Vagina (tissue), 2 donors: ENCODE measurements around the gene ANKRD33. TPM values are rescaled to one million over a fixed set of nuclear protein-coding genes. Genes with fewer than 3 reads are reported as not detected.
A peak's percentile ranks its signal among the peaks of the same experiment; 100 is the strongest.

ENCODE experiments used
- DNase-seq, 2 donors: peaks; one replicate each; pipeline ENCODE4 v3.0.0-alpha.2; 2017; ENCODE audit errors: extremely low spot score in 2 of 2
- H3K27ac ChIP-seq: fragments of 200-600 bp; sonication (generic); one replicate; pipeline ENCODE4 v1.5.1; 2019
- H3K27me3 ChIP-seq: fragments of 200-600 bp; sonication (generic); one replicate; pipeline ENCODE4 v1.5.1; 2019
- H3K36me3 ChIP-seq, 2 donors: fragments of 200-600 bp; sonication (generic); one replicate each; pipeline ENCODE4 v1.5.1; 2017 to 2019
- H3K4me1 ChIP-seq: fragments of 200-600 bp; sonication (generic); one replicate; pipeline ENCODE4 v1.5.1; 2019
- H3K4me3 ChIP-seq, 2 donors: fragments of 200-600 bp; sonication (generic); 1 replicate in 1 of 2; 2 replicates in 1 of 2; pipeline ENCODE4 v1.5.1; 2016 to 2019
- H3K9me3 ChIP-seq: fragments of 200-600 bp; sonication (generic); one replicate; pipeline ENCODE4 v1.5.1; 2019
- POLR2A ChIP-seq, 2 donors: fragments of 450-650 bp; IDR thresholded peaks; one replicate each; pipeline ENCODE4 v1.6.1; 2017; ENCODE audit warnings: antibody characterized with exemption in 2 of 2, mild to moderate bottlenecking in 2 of 2, moderate library complexity in 2 of 2
- POLR2AphosphoS5 ChIP-seq, 2 donors: sonication (generic); formaldehyde crosslinking; IDR thresholded peaks; one replicate each; pipeline ENCODE4 v1.9.0; 2017; ENCODE audit warnings: antibody characterized with exemption in 2 of 2, mild to moderate bottlenecking in 2 of 2, low read depth in 1 of 2; ENCODE audit not compliant: insufficient read depth in 1 of 2
- intact Hi-C: fragments of 100-400 bp; cut with DNase I; formaldehyde crosslinking; loops from one replicate; pipeline ENCODE4 v1.15.1; 2023
- total RNA-seq: library from RNA; depleted of rRNA; stranded (reverse); fragments of >200 nt; gene quantifications from one replicate; pipeline ENCODE4 v1.2.3, GENCODE V29; 2016
- TF ChIP-seq, protein P1 (sequence below), 3 experiments: fragments of 450-650 bp in 2 of 3; fragments of 200-600 bp in 1 of 3; sonication (generic) in 1 of 3; IDR thresholded peaks; one replicate each; pipeline ENCODE4 v1.5.1; 2017 to 2019; ENCODE audit warnings: antibody characterized with exemption in 3 of 3, mild to moderate bottlenecking in 2 of 3, moderate library complexity in 2 of 3

The ANKRD33 gene
- total RNA-seq, 1 donor from 2014 or later: not detected

DNA sequence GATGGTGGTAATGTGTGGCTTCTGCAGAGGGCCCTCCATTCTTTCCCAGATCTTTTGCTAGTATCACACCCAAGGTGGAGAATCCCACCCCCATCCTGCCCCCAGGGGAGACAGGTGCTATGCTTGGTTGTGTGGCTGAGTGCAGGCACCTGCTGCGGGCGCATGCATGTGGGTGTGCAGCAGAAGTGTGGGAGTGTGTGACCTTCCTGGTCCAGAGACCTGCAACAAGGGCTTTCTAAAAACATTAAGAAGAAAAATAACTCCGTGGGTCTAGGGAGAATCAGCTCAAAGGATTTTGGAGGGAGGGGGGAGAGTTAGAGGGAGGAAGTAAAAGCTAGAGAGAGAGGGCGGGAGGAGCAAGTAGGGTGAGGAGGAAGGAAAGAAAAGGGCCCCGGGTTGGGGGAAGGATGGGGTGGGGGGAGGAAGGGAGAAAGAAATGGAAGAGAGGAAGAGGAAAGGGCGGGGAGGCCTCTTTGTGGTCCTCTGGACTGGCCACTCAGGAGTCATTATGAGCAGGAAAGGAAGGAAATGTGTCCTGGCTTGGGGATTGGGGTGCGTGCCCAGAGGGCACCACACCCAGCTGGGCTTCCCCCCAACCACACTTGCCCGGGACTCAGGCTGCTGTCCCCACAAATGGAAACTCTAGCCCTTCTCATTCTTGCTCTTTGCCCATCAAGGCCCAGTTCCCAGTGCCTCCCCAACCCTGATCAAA is 36.3 kb upstream of the ANKRD33 start:
- Histone ChIP-seq H3K4me3 (no peak overlapping the region), H3K36me3 (no peaks in the 10 kb centered on the region), H3K4me1 (peaks cover 44% of the 10 kb centered on the region), H3K27ac (no peak overlapping the region), H3K9me3 (no peaks in the 10 kb centered on the region), H3K27me3 (no peaks in the 10 kb centered on the region)
- no peak for DNase-seq
- intact Hi-C loops: no loop called here
- no peak for TF ChIP-seq POLR2AphosphoS5 (IDR thresholded peaks at IDR 0.05; ENCODE audit: insufficient read depth in 1 of 2, low read depth in 1 of 2)
- TF ChIP-seq POLR2A (IDR thresholded peaks at IDR 0.05): no peak
- TF ChIP-seq, protein P1, sequence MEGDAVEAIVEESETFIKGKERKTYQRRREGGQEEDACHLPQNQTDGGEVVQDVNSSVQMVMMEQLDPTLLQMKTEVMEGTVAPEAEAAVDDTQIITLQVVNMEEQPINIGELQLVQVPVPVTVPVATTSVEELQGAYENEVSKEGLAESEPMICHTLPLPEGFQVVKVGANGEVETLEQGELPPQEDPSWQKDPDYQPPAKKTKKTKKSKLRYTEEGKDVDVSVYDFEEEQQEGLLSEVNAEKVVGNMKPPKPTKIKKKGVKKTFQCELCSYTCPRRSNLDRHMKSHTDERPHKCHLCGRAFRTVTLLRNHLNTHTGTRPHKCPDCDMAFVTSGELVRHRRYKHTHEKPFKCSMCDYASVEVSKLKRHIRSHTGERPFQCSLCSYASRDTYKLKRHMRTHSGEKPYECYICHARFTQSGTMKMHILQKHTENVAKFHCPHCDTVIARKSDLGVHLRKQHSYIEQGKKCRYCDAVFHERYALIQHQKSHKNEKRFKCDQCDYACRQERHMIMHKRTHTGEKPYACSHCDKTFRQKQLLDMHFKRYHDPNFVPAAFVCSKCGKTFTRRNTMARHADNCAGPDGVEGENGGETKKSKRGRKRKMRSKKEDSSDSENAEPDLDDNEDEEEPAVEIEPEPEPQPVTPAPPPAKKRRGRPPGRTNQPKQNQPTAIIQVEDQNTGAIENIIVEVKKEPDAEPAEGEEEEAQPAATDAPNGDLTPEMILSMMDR (IDR thresholded peaks at IDR 0.05): no peak

DNA sequence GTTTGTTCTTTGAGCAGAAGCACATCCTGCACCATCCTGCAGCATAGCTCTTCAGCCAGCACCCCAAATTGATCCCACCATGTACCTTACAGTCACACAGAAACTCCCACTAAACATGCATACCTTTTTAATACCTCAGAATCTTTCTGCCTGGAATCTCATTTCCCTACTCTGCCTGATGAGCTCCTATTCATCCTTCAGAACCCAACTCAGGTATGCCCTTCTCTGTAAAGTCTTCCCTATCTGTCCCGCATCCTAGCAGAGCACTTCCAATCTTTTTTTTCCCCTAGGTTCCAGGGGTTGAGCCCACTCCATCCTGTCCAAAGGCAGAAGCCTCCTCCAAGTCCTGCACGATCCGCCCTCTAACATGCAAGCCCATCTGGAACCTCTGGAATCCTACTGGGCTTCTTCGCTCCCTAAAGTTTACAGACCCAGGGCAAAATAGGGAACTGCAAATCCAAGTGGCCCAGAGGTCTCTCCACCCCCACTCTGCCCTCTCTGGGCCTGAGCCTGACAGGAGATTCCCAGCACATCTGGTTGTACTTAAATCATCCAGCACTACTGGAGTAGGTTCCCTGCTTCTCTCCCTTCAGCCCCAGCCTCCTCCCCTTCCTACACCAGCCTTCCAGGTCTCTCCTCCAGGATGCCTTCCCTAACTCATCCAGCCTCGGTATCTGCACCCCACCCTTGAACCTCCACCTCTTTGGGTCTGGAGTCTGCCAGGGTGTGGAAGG is 35.3 kb upstream of the ANKRD33 start:
- peaks cover 36% of the 10 kb centered on the region for H3K4me1 ChIP-seq
- no peaks in the 10 kb centered on the region for H3K9me3 ChIP-seq
- TF ChIP-seq POLR2A (IDR thresholded peaks at IDR 0.05) (no peak), POLR2AphosphoS5 (IDR thresholded peaks at IDR 0.05; ENCODE audit: insufficient read depth in 1 of 2, low read depth in 1 of 2) (no peak)
- TF ChIP-seq, protein P1 (IDR thresholded peaks at IDR 0.05): no peak
- intact Hi-C loops: no loop called here
- H3K27me3 ChIP-seq: no peaks in the 10 kb centered on the region
- H3K36me3 ChIP-seq: no peaks in the 10 kb centered on the region
- H3K4me3 ChIP-seq: no peak overlapping the region
- H3K27ac ChIP-seq: no peak overlapping the region
- no peak for DNase-seq

DNA sequence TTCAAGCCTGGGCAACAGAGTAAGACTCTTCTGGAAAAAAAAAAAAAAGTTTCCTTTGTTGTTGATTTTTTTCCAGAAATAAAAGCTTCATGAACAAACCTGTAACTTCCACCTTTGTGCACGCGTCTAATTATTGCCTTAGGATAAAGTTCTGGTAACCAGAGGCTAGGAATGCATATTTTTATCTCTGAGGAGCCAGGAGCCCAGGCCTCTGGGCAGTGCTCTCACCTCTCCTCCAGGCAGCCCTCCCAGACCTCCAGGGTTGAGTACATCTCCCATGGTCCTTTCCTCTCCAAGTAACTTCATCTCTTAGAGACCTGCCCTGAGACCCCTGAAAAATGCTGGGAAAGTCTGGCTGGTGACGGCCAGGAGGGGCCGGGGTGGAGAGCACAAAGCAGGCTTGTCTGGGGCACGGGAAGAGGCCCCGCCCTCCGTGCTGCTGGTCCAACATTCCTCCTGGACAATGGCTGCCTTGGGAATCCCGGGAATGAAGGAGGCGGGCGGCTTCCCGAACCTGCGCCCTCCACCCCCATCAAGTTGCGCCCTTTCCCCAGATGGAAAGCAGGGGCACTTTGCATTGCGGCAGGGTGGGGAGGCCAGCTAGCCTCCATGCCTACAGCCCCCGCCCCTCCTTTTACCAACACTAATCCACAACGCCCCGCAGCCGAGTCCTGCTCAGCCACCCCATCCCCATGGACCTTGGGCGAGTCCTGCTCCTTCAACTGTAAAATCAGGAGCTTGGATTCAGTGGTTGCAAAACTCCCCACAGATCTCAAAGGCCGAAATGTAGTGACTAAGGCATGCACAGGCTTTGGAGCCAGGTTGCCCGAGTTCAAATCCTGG is 32.1 kb upstream of the ANKRD33 start:
- DNase-seq: no peak
- no peak overlapping the region for H3K27ac ChIP-seq
- TF ChIP-seq POLR2AphosphoS5 (IDR thresholded peaks at IDR 0.05; ENCODE audit: insufficient read depth in 1 of 2, low read depth in 1 of 2): no peak
- TF ChIP-seq POLR2A (IDR thresholded peaks at IDR 0.05): no peak
- TF ChIP-seq, protein P1 (IDR thresholded peaks at IDR 0.05): no peak

DNA sequence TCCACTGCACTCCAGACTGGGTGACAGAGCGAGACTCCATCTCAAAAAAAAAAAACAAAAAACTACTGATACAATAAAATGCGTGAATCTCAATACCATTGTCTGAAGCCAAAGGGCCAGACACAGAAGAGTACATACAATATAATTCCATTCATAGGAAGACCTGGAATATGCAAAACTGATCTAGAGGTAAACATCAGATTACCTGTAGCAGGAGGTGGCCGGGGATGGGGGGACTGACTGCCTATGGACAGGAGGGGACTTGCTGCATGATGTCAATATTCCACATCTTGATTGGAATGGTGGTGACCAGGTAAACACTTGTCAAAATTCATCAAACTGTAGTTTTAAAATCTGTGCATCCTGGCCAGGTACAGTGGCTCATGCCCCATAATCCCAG is 26.9 kb upstream of the ANKRD33 start:
- TF ChIP-seq POLR2AphosphoS5 (IDR thresholded peaks at IDR 0.05; ENCODE audit: insufficient read depth in 1 of 2, low read depth in 1 of 2) (no peak), POLR2A (IDR thresholded peaks at IDR 0.05) (no peak)
- TF ChIP-seq, protein P1 (IDR thresholded peaks at IDR 0.05): no peak
- DNase-seq: no peak
- Histone ChIP-seq H3K36me3 (no peaks in the 10 kb centered on the region), H3K4me1 (peaks cover 29% of the 10 kb centered on the region), H3K27me3 (no peaks in the 10 kb centered on the region), H3K4me3 (no peak overlapping the region), H3K9me3 (no peaks in the 10 kb centered on the region), H3K27ac (no peak overlapping the region)
- intact Hi-C loops: no loop called here

More for the DNA sequence above, 32.1 kb upstream of the ANKRD33 start:
- H3K36me3 ChIP-seq: no peaks in the 10 kb centered on the region
- peaks cover 26% of the 10 kb centered on the region for H3K4me1 ChIP-seq
- no peaks in the 10 kb centered on the region for H3K9me3 ChIP-seq
- peak overlapping the region; percentile 29 to 44 for H3K4me3 ChIP-seq
- intact Hi-C loops: no loop called here
- no peaks in the 10 kb centered on the region for H3K27me3 ChIP-seq
